CD4-positive, alpha-beta T cell treated with Interleukin-21 for 1 hour (primary cell): Measurements from ENCODE around the gene PDE4D.
A peak's percentile ranks its signal among the peaks of the same experiment; 100 is the strongest.

Experiments
- DNase-seq: peaks from one replicate; pipeline ENCODE4 v3.0.0-alpha.2; 2020

Gene PDE4D

GRCh38 chr5:59126016-59126707 lies 767.4 kb downstream of the PDE4D start:
- no peak for DNase-seq

- DNase-seq, result no peak
Measured at GRCh38 chr5:59125011-59125961, 768.2 kb downstream of the PDE4D start.

GRCh38 chr5:59123595-59124561 lies 769.6 kb downstream of the PDE4D start:
- DNase-seq, result peak; percentile 55

- no peak for DNase-seq
Measured at GRCh38 chr5:59119480-59119879, 774.0 kb downstream of the PDE4D start.

GRCh38 chr5:59117320-59117719 lies 776.2 kb downstream of the PDE4D start:
- no peak for DNase-seq

- DNase-seq, result no peak
Measured at GRCh38 chr5:59116231-59116865, 777.2 kb downstream of the PDE4D start.

GRCh38 chr5:59115345-59115744 lies 778.2 kb downstream of the PDE4D start:
- no peak for DNase-seq

GRCh38 chr5:59109383-59109782 lies 784.1 kb downstream of the PDE4D start:
- DNase-seq, result no peak

- DNase-seq, result no peak
Measured at GRCh38 chr5:59107692-59108091, 785.8 kb downstream of the PDE4D start.

GRCh38 chr5:59104400-59105127 lies 789.0 kb downstream of the PDE4D start:
- DNase-seq, result no peak

GRCh38 chr5:59103303-59103702 lies 790.2 kb downstream of the PDE4D start:
- DNase-seq, result no peak

- no peak for DNase-seq
Measured at GRCh38 chr5:59102437-59102836, 791.1 kb downstream of the PDE4D start.

- DNase-seq, result no peak
Measured at GRCh38 chr5:59100875-59101274, 792.7 kb downstream of the PDE4D start.

- no peak for DNase-seq
Measured at GRCh38 chr5:59099995-59100345, 793.6 kb downstream of the PDE4D start.

GRCh38 chr5:59099270-59099994 lies 794.1 kb downstream of the PDE4D start:
- DNase-seq, result peak; percentile 74

GRCh38 chr5:59098743-59099142 lies 794.8 kb downstream of the PDE4D start:
- no peak for DNase-seq

- DNase-seq, result no peak
Measured at GRCh38 chr5:59097712-59098111, 795.8 kb downstream of the PDE4D start.

- no peak for DNase-seq
Measured at GRCh38 chr5:59097116-59097515, 796.4 kb downstream of the PDE4D start.

GRCh38 chr5:59095480-59095879 lies 798.0 kb downstream of the PDE4D start:
- DNase-seq, result no peak

GRCh38 chr5:59094864-59095263 lies 798.7 kb downstream of the PDE4D start:
- no peak for DNase-seq

- no peak for DNase-seq
Measured at GRCh38 chr5:59093329-59093728, 800.2 kb downstream of the PDE4D start.
